ENCODE results near the gene PCSK4. TPM values are rescaled to one million over a fixed set of nuclear protein-coding genes. Genes with fewer than 3 reads are reported as not detected.

The PCSK4 gene
- polyA plus RNA-seq, 6 donors from 2014 or later, result 0.09 TPM; not detected in 5

- H3K9me3 Mint-ChIP-seq, result peaks cover 0 to 3% (median 2%) of the 10 kb centered on the region in 7 donors
- peaks cover 27% of the 10 kb centered on the region in 3 donors for H3K4me1 Mint-ChIP-seq
- ATAC-seq (ENCODE audit: low read depth in 2 of 2) (peak; percentile 52 to 57), DNase-seq (no peak)
- peaks cover 0 to 14% of the 10 kb centered on the region in 2 donors for H3K36me3 Mint-ChIP-seq
- peak overlapping the region; percentile 29 to 85 (median 68) for H3K4me3 Mint-ChIP-seq
- peak overlapping the region in 2 of 6 donors; percentile 64 to 76 for H3K27ac Mint-ChIP-seq
- peaks cover 19 to 68% (median 54%) of the 10 kb centered on the region in 3 donors for H3K27me3 Mint-ChIP-seq
Measured at GRCh38 chr19:1455336-1456120, 34.6 kb downstream of the PCSK4 start.

GRCh38 chr19:1455002-1455335 is 35.2 kb downstream of the PCSK4 start:
- DNase-seq, result peak; percentile 39
- H3K27me3 Mint-ChIP-seq, result peaks cover 21 to 71% (median 58%) of the 10 kb centered on the region in 3 donors
- peak overlapping the region; percentile 30 to 76 (median 68) for H3K4me3 Mint-ChIP-seq
- peak overlapping the region in 1 of 6 donors; percentile 49 for H3K27ac Mint-ChIP-seq
- peaks cover 28 to 30% (median 28%) of the 10 kb centered on the region in 3 donors for H3K4me1 Mint-ChIP-seq
- H3K9me3 Mint-ChIP-seq, result peaks cover 0 to 3% (median 2%) of the 10 kb centered on the region in 7 donors
- peak; percentile 61 to 64 for ATAC-seq (ENCODE audit: low read depth in 2 of 2)
- peaks cover 0 to 16% of the 10 kb centered on the region in 2 donors for H3K36me3 Mint-ChIP-seq

GRCh38 chr19:1453525-1454364 is 36.4 kb downstream of the PCSK4 start:
- H3K4me1 Mint-ChIP-seq, result peaks cover 31 to 36% (median 36%) of the 10 kb centered on the region in 3 donors
- peak overlapping the region in 6 of 8 donors; percentile 22 to 85 (median 60) for H3K4me3 Mint-ChIP-seq
- DNase-seq, result no peak
- peaks cover 28 to 74% (median 61%) of the 10 kb centered on the region in 3 donors for H3K27me3 Mint-ChIP-seq
- peaks cover 0 to 3% (median 2%) of the 10 kb centered on the region in 7 donors for H3K9me3 Mint-ChIP-seq
- H3K36me3 Mint-ChIP-seq, result peaks cover 0 to 23% of the 10 kb centered on the region in 2 donors
- ATAC-seq (ENCODE audit: low read depth in 2 of 2), result no peak
- H3K27ac Mint-ChIP-seq, result peak overlapping the region in 3 of 6 donors; percentile 78 to 82 (median 79)

GRCh38 chr19:1452802-1453524 is 37.2 kb downstream of the PCSK4 start:
- peak overlapping the region in 1 of 8 donors; percentile 18 for H3K4me3 Mint-ChIP-seq
- peaks cover 24 to 76% (median 66%) of the 10 kb centered on the region in 3 donors for H3K27me3 Mint-ChIP-seq
- peaks cover 0 to 23% of the 10 kb centered on the region in 2 donors for H3K36me3 Mint-ChIP-seq

GRCh38 chr19:1451916-1452801 is 38.0 kb downstream of the PCSK4 start:
- peaks cover 0 to 3% (median 2%) of the 10 kb centered on the region in 7 donors for H3K9me3 Mint-ChIP-seq
- ATAC-seq (ENCODE audit: low read depth in 2 of 2) (no peak), DNase-seq (no peak)
- peak overlapping the region in 1 of 6 donors; percentile 49 for H3K27ac Mint-ChIP-seq
- peaks cover 0 to 23% of the 10 kb centered on the region in 2 donors for H3K36me3 Mint-ChIP-seq
- H3K4me1 Mint-ChIP-seq, result peaks cover 36 to 39% (median 37%) of the 10 kb centered on the region in 3 donors
- H3K4me3 Mint-ChIP-seq, result peak overlapping the region in 2 of 8 donors; percentile 18 to 71
- peaks cover 24 to 78% (median 74%) of the 10 kb centered on the region in 3 donors for H3K27me3 Mint-ChIP-seq

More at GRCh38 chr19:1452802-1453524, 37.2 kb downstream of the PCSK4 start:
- DNase-seq, result no peak
- ATAC-seq (ENCODE audit: low read depth in 2 of 2), result no peak
- H3K9me3 Mint-ChIP-seq, result peaks cover 0 to 3% (median 2%) of the 10 kb centered on the region in 7 donors
- H3K27ac Mint-ChIP-seq, result peak overlapping the region in 1 of 6 donors; percentile 24
- H3K4me1 Mint-ChIP-seq, result peaks cover 34 to 37% (median 36%) of the 10 kb centered on the region in 3 donors

GRCh38 chr19:1450735-1451731 is 39.1 kb downstream of the PCSK4 start:
- H3K9me3 Mint-ChIP-seq, result peaks cover 0 to 3% (median 2%) of the 10 kb centered on the region in 7 donors
- peaks cover 24 to 82% (median 76%) of the 10 kb centered on the region in 3 donors for H3K27me3 Mint-ChIP-seq
- H3K36me3 Mint-ChIP-seq, result peaks cover 0 to 23% of the 10 kb centered on the region in 2 donors
- ATAC-seq (ENCODE audit: low read depth in 2 of 2) (no peak), DNase-seq (no peak)
- H3K4me1 Mint-ChIP-seq, result peaks cover 36 to 41% (median 39%) of the 10 kb centered on the region in 3 donors
- peak overlapping the region in 5 of 8 donors; percentile 5 to 69 (median 43) for H3K4me3 Mint-ChIP-seq
- peak overlapping the region in 1 of 6 donors; percentile 37 for H3K27ac Mint-ChIP-seq

GRCh38 chr19:1449467-1450442 is 40.4 kb downstream of the PCSK4 start, which contains the start of gene APC2:
Gene APC2, plus strand, starts transcription at chr19:1450121. Its CDS starts 2,881 bp downstream, at chr19:1453002.
- H3K27me3 Mint-ChIP-seq, result peaks cover 20 to 74% (median 63%) of the 10 kb centered on the region in 3 donors
- DNase-seq, result no peak

GRCh38 chr19:1447944-1448343 is 42.2 kb downstream of the PCSK4 start:
- DNase-seq (no peak), ATAC-seq (ENCODE audit: low read depth in 2 of 2) (no peak)
- H3K4me3 Mint-ChIP-seq, result peak overlapping the region in 4 of 8 donors; percentile 34 to 67 (median 36)
- peaks cover 15 to 60% (median 51%) of the 10 kb centered on the region in 3 donors for H3K27me3 Mint-ChIP-seq
- H3K4me1 Mint-ChIP-seq, result peaks cover 21 to 31% (median 27%) of the 10 kb centered on the region in 3 donors
- H3K27ac Mint-ChIP-seq, result peak overlapping the region in 1 of 6 donors; percentile 53
- H3K36me3 Mint-ChIP-seq, result peaks cover 0 to 15% of the 10 kb centered on the region in 2 donors
- H3K9me3 Mint-ChIP-seq, result peaks cover 0 to 2% (median 0%) of the 10 kb centered on the region in 7 donors

More at GRCh38 chr19:1449467-1450442, 40.4 kb downstream of the PCSK4 start, which contains the start of gene APC2:
- H3K27ac Mint-ChIP-seq, result peak within 1 kb of the TSS in 3 of 6 donors; percentile 37 to 70 (median 62)
- peaks cover 0 to 3% (median 0%) of the 10 kb centered on the region in 7 donors for H3K9me3 Mint-ChIP-seq
- ATAC-seq (ENCODE audit: low read depth in 2 of 2), result peak; percentile 15 to 22
- H3K36me3 Mint-ChIP-seq, result peaks cover 0 to 23% of the 10 kb centered on the region in 2 donors
- H3K4me1 Mint-ChIP-seq, result peaks cover 27 to 33% (median 33%) of the 10 kb centered on the region in 3 donors
- H3K4me3 Mint-ChIP-seq, result peak within 1 kb of the TSS; percentile 5 to 87 (median 45)

GRCh38 chr19:1447504-1447903 is 42.6 kb downstream of the PCSK4 start:
- Mint-ChIP-seq H3K9me3 (peaks cover 0 to 2% (median 0%) of the 10 kb centered on the region in 7 donors), H3K27me3 (peaks cover 15 to 56% (median 47%) of the 10 kb centered on the region in 3 donors), H3K27ac (peak overlapping the region in 3 of 6 donors; percentile 20 to 86 (median 81)), H3K36me3 (peaks cover 0 to 15% of the 10 kb centered on the region in 2 donors), H3K4me1 (peaks cover 21 to 31% (median 27%) of the 10 kb centered on the region in 3 donors), H3K4me3 (peak overlapping the region; percentile 35 to 72 (median 56))
- ATAC-seq (ENCODE audit: low read depth in 2 of 2) (no peak), DNase-seq (no peak)
